HG02678 (cell line): ENCODE measurements around the gene ODF4.
"Not testable (repeated sequence)": the region's sequence is repeated elsewhere in the genome, so short reads cannot be mapped to it uniquely, and the experiment has no call there.

Source experiments
- ATAC-seq: cut with Tn5 transposase; IDR thresholded peaks from one replicate; pipeline ENCODE4 v1.9.1; 2021; ENCODE audit warnings: mild to moderate bottlenecking, moderate library complexity; ENCODE audit not compliant: unreplicated experiment

ODF4 gene

DNA sequence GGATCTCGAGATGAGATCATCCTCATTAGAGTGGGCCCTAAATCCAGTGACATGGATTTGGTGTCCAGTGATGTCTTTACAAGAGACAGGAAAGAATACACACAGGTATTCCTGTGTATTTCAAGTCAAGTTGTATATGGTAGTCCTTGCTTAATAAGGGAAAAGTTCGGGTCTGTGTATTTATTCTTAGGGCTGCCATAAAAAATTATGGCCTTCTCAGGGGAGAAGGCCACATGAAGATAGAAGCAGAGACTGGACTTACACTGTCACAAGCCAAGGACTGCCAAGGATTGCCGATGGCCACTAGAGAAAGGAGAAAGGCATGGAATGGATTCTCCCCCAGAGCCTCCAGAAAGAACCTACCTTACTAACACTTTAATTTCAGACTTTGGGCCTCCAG, 28.6 kb downstream of the ODF4 start:
- ATAC-seq = no peak

DNA sequence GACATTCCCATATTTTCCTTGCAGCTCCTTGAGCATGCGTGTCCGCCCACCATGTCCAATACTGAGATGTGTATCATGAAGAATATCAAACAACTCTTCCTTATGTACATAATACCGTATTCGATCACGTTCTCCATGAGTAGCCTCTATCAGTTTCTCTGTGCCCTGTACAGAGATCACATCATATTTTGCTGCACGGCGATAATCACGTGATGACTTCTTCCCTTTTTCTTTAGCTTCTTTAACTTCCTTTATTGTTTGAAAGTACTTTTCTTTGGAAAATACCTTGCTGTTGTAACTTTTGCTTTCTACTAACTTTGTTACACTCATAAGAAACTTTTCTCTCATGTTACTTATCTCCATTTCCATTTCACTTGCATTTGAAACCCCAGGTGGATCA, 30.3 kb downstream of the ODF4 start:
- no peak for ATAC-seq

DNA sequence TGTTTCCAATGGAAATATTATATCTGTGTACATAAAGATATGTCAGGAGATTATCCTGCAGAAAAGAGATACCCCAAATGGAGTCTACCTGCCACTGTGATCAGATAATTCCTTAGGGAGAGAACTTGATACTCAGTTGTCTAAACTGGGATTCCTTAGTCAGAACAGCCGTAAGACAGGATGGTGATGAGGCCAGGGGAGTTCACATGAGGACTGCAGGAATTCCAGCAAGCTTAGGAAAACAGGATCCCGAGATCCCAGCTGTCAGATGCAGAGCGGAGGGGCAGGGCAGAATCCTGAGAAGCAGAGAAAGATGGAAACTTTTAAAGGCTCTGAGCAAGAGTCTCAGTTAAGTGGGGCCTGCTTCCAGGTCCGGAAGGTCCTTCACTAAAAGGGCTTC, 32.1 kb downstream of the ODF4 start:
- no peak for ATAC-seq

DNA sequence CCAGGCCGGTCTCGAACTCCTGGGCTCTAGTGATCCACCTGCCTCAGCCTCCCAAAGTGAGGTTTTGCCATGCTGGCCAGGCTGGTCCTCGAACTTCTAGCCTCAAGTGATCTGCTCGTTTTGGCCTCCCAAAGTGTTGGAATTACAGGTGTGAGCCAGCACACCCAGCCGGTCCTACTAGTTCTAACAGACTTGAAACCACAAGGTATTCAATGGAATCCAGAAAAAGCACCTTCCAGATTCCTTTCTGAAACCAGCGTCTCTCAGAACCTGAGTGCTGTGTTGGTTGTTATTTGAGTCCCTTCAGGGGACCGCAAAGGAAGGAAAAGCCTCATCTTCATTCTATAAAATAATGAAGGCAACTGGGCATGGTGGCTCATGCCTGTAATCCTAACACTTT, 32.8 kb downstream of the ODF4 start:
- no peak for ATAC-seq

DNA sequence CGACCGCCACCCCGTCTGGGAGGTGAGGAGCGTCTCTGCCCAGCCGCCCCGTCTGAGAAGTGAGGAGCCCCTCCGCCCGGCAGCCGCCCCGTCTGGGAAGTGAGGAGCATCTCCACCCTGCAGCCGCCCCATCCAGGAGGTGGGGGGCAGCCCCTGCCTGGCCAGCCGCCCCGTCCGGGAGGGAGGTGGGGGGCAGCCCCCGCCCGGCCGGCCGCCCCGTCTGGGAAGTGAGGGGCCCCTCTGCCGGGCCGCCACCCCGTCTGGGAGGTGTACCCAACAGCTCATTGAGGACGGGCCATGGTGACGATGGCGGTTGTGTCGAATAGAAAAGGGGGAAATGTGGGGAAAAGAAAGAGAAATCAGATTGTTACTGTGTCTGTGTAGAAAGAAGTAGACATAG, 34.2 kb downstream of the ODF4 start:
- ATAC-seq = not testable (repeated sequence)

DNA sequence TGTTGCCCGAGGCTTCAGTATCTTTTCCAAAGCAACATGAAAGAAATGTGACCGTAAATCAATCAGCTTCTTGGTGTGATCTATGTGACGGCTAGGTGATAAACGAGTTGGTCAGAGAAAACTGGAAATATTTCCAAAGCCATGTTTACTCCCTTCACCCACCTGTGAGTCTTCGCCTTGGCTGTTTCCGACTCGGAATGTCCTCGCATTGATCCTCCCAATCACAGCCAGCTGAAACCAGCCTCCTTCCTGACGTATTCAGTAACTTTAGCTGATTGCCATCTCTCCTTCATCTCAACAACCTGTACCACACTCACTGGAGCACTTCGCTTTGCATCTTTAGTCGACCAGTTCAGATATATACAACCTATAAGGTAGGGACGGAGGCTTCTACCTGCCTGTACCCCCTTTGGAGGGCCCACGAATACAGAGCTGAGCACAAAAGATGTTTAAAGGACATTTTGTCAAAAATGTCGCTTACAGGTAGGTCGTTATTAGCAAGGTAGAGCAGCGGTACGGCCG, 36.2 kb downstream of the ODF4 start:
- ATAC-seq = no peak

DNA sequence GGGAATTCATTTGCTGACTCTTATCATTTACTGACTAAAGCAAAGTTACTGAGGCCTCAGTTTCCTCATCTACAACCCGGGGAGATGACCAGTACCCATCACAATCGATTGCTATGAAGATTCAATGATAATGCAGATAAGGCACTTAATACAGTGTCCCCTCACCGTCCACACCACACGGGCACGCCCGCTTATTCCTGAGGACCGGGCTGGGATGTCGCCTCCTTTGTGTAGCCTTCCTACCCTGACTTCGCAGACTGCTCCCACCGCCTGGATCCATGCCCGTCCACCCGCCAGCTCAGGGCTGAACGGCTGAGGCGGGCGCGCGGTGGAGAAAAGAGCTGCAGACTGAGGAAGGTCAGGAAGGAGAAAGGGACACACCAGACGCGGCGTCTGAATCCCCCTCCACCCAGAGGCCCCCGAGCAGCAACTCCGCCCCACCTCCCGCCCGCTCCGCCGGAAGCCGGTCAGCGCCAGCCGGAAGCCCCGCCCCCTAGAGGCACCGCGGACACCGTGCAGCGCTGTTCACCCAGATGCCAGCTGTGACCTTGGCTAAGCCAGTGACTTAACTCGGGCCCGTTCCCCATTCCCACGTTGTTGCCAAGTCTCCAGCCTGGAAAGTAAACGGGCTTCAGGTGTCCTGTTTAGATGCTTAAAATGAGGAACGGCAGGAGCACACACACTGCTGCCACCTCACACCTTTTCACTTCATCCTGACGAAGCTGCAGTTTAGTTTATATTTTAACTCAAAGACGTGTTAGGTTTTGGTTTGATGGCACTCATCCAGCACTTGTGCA, 36.8 kb downstream of the ODF4 start, which contains the start of gene KRABD2:
KRABD2 (minus strand) TSS at position 434 of the 797 bp plus-strand sequence.
- peak; percentile 94 for ATAC-seq

DNA sequence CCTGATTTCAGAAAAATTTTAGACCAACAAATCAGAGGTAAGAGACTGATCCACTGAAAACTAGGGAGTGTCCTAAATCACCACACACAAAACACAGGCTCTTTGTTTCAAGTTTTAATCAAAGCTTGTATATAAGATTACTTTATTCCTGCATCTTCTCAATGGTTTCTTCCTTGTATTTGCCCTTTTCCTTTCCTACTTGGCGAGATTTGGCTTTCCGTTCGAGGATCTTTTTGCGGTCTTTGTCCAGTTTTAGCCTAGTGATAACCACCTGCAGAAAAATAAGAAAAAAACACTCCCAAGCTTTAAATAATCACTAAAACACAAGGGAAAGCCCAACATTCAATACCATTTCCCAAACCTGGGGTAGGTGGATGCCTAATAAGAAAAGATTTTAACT, 37.8 kb downstream of the ODF4 start:
- no peak for ATAC-seq

DNA sequence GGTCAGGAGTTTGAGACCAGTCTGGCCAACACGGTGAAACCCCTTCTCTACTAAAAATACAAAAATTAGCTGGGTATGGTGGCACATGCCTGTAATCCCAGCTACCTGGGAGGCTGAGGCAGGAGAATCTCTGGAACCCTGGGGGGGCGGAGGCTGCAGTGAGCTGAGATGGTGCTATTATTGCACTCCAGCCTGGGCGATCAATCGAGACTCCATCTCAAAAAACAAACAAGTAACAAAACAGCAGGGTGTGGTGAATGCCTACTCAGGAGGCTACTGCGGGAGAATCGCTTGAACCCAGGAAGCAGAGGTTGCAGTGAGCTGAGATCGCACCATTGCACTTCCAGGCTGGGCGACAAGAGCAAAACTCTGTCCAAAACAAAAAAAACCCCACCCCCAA, 38.5 kb downstream of the ODF4 start:
- not testable (repeated sequence) for ATAC-seq

DNA sequence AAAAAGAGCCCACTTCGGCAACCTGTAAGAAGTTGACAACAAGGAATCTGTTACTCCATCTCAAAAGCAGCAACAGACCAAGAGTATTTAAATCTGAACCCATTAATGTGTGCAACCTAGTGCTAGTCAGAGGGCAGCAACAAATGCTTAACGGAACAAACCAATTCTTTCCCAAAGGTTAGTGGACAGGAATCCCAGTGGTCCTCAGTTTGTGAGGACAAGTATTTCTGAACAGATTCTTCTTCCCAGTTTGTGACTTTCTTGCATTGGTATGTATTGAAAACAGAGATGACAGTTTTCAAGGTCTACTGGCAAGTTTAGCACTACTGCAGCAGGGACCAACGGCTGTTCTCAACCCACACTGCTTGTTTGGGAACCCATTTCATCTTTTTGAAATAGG, 40.4 kb downstream of the ODF4 start:
- ATAC-seq = no peak

DNA sequence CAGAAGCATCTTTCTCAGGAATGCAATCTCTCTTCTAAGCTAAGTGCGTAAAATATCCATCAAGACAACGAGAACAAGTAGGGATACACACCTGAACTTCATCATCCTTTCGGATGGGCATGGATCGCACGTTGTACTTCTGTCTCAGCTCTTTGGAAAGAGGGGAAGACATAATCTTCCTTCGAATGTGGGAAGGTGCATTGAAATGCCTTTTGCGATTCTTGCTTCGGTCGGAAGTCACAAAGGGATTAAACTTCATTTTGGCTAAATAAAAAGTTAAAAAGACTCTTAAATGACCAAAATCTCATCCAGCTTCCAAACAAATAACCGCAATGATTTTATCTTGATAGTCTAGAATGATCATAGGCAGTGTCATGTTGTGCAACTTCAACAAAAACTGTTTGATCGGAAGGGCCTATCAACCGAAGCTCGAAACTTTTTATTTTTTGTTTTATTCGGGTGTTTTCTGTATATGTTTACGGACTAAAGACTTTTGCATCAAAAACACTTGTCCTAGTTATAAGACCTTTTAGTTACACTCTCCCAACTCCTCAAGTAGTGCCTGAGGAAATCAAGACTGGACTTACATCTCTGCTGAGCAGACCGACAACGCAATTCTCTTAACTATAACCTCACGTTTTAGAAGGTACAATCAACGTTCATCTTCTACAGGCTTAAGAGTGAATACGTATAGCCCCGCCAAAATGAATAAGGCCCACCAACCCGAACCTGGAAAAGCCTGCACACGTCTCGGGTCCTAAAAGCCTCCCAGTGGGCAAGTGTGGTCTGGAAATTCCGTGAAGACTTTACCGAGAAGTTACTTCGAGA, 42.6 kb downstream of the ODF4 start:
- ATAC-seq = no peak

DNA sequence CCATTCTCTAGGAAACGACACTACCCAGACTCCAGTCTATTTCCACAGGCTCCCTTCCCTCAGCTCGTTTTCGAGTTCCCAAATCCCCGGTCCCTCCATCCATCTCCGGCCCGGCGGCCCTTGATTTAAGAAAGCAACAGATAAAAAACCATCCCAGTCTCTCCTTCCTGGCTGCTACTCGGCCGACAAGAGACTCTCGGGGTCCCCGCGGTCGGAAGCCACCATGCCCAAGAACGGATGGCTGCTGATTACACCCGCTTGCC, 43.2 kb downstream of the ODF4 start:
- no peak for ATAC-seq

DNA sequence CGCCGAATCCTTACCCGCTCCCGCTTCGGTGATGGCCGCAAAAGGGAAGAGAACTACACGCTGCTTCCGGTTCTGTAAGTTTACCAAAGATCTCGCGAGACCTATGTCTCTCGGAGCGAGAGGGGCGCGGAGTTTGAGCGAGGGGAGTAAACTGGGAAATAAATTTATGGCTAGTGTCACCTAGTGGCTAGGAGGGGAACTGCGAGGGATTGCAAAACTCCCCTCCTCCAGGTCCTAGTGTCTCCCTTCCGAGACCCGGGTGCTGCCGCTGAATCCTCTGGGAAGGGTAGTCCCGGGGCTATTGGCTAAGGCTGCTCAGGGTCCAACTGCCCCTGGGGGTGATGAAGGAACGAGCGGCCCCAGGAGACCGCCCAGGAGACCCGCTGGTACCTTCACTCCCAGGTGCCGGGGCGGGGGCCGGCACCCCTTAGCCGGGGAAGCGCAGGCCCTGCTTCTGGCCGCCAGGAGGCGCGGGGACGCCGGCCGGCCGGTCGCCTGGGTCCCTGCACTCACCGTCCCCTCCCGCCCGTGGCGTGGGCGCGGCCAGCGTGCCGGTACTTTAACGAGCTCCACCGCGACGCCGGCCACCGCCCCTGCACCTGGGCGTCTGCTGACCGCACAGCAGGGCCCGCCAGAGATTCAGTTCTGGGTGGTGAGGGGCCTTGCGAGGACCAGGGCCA, 43.6 kb downstream of the ODF4 start, which contains the start of gene RPL26:
RPL26 (minus strand) TSS at position 51 of the 680 bp plus-strand sequence. CDS start 883 bp downstream, outside the sequence.
- peak; percentile 89 for ATAC-seq

DNA sequence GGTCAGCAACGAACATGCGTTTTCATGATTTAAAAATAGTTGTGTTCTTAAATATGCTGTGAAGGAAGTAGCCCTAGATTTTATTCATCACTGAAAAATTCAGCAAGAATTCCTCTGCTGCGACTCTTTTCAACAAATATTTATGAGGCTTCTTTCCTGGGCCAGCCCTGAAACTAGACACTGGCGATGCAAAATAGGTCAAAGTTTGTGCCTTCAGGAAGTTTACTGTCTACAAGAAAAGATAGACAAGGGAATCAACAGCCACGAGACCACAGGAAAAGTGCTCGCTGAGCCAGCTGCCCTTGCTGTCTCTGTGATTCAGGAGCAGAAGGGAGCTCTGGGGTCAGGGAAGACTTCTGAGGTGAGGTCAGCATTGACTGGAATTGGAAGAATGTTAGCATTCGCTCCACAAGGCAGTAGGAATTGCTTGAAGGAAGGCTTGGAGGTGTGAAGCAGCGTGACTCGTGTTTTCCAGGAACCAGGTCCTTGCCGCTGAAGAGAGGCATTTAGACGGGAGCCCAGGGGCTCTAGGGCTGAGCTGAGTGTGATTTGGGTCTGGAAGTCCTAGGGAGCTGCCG, 45.2 kb downstream of the ODF4 start:
- no peak for ATAC-seq

DNA sequence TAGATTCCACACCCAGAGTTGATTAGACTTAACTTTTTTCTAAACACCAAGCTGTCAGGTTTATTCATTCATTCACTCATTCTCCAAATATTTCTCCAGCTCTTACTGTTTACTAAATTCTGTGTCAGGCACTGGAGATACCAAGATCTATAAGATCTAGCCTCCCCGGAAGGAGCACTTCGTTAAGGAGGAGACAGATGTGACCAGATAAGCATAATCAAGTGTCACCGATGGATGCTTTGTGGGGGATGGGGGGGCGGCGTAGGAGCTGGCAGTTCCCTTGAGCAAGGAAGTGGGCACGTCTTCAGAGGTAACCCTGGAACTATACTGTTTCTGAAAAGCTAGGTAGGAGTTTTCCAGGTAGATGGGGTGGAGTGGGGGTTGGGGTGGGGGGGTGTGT, 47.2 kb downstream of the ODF4 start:
- no peak for ATAC-seq

DNA sequence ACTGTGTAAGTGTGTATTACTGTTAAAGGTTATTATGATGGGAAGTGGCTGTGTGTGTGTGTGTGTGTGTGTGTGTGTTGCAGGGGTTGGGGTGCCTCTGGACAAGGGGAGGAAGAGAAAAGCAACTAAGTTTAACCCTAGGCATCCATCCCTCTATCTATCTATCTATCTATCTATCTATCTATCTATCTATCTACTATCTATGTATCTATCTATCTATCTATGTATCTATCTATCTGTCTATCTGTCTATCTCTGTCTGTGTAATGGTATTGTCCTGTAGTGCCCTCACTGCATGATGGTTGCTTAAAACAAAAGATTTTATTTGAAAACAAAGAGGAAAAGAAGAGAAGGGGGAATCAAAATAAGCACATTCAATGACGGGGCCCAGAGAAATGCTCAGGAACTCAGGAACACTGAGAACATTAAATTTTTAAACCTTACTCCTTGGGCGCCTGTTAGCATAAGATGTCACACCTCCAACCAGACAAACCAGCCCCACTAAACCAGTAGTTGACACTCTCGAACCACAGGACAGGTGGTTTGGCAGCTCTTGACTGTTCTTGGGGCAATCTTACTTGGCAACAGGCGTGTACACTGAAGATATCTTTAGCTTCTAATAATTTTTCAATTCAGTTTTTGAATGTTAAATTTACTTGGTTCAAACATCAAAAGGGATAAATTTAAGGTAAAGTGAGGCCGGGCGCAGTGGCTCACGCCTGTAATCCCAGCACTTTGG, 48.4 kb downstream of the ODF4 start:
- no peak for ATAC-seq

DNA sequence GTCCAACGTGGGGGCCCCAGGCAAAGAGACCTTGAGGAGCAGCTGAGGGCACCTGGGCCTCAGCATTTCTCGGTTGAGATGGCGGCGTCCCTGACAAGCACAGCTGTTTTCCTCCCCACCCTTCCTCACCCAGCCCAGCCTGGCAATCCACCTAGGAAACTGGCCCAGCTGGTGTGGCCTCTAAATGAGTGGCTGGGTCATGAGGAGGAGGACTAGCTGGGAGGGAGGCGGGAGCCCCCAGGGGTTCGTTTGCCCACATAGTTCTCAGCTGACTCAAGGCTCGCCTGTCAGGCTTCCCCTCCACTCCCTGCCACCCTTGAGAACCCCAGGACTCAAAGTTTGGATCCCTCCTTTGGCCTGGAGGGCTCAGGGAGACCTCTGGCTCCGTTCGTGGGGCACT, 52.1 kb downstream of the ODF4 start:
- ATAC-seq = no peak

DNA sequence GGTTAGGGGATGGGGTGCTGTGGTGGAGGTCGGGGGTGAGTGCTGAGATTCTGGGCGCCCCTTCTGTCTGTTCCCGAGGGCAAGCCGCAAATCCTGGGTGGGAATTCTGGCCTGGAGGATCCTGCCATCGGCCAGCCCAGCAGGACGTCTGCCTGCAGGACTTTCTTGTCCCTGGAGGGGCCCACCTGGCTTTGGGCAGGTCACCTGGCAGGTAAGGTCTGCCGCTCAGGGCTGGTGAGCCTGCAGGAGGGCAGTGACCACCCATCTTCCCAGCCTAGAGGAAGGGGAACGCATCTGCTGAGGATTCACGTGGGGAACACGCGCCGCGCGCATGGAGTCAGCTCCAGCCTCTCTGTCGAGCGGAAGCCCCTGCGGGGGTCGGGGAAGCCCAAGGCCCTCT, 52.6 kb downstream of the ODF4 start:
- no peak for ATAC-seq

DNA sequence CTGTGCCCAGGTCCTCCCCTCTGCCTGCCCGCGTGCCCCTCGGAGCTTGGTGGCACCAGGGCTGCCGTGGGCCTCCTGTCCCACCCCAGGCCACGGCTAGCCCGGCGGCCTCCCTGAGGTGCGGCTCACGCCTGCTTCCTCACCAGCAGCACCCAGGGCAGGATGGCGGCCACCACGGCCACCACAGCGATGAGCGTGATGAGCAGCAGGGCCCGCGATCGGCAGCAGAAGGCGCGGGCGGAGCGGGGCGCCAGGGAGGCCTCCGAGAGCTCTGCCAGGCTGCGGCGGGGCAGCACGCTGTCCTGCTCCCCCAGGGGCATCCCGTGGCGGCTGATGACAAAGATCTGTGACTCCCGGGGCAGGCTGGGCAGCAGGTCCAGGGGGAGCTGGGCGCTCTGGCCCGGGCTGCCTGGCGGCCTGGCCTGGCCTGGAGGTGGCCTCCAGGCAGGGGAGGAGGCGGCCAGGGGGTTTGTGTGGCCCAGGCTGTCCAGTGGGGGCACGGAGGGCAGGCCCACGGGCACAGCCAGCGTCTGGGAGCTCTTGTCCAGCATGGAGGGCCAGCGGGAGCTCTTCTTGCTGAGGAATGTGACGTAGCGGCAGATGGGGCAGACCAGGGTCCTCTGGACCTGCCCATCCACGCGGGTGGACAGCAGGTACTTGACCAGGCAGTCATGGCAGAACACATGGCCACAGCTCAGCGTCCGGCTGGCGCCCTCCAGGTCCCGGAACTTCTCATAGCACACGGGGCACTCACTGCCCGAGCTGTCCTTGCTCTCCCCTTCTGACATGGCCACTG, 53.2 kb downstream of the ODF4 start:
- ATAC-seq = no peak
